ENCODE data around the gene CHST8.
"Not testable (repeated sequence)": the region's sequence is repeated elsewhere in the genome, so short reads cannot be mapped to it uniquely, and the experiment has no call there.

The CHST8 gene

DNA sequence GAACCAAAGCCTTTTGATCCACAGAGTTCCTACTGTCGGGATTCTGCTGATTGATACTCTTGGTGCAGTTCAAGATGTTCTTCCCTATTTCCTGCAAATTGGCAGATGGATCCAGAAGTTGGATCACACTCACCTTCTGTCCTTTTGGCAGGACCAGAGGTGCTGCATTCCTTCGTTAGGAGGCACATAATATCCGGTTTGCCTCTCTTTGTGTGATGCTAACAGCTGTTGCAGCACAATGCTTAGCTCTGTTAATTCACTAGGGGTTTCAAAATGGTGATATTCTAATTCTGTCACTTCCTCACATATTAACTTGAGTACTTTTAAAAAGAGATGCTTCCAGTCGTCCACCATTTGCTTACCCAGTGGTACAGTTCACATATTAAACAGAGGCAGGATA is 15.2 kb upstream of the CHST8 start:
- no peak overlapping the region for H3K4me3 ChIP-seq (ENCODE audit: low read depth, low read length)
- DNase-seq (ENCODE audit: low read depth) = no peak
- TF ChIP-seq, protein P1, sequence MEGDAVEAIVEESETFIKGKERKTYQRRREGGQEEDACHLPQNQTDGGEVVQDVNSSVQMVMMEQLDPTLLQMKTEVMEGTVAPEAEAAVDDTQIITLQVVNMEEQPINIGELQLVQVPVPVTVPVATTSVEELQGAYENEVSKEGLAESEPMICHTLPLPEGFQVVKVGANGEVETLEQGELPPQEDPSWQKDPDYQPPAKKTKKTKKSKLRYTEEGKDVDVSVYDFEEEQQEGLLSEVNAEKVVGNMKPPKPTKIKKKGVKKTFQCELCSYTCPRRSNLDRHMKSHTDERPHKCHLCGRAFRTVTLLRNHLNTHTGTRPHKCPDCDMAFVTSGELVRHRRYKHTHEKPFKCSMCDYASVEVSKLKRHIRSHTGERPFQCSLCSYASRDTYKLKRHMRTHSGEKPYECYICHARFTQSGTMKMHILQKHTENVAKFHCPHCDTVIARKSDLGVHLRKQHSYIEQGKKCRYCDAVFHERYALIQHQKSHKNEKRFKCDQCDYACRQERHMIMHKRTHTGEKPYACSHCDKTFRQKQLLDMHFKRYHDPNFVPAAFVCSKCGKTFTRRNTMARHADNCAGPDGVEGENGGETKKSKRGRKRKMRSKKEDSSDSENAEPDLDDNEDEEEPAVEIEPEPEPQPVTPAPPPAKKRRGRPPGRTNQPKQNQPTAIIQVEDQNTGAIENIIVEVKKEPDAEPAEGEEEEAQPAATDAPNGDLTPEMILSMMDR (conservative IDR thresholded peaks at IDR 0.05; ENCODE audit: low read depth, low read length) = no peak

DNA sequence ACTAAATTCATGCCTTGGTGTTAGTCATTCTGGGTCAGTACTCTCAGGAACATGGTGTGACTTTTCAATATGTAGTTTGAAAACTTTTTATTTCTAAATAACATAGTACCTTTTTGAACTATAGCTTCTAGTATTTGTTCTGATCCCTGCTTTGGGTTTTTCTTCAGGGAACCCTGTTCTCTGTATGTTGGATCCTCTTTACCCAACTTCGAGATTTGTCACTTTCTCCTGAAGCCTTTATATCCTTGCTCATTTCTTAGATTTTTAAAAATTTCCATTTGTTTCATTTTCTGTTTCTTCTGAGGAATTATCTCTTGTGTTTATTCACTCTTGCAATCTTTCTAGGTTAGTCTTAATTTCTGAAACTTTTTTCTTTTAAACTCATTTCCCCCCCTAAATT is 12.4 kb upstream of the CHST8 start:
- DNase-seq (ENCODE audit: low read depth) = no peak
- H3K4me3 ChIP-seq (ENCODE audit: low read depth, low read length) = no peak overlapping the region
- TF ChIP-seq, protein P1 (conservative IDR thresholded peaks at IDR 0.05; ENCODE audit: low read depth, low read length) = no peak

DNA sequence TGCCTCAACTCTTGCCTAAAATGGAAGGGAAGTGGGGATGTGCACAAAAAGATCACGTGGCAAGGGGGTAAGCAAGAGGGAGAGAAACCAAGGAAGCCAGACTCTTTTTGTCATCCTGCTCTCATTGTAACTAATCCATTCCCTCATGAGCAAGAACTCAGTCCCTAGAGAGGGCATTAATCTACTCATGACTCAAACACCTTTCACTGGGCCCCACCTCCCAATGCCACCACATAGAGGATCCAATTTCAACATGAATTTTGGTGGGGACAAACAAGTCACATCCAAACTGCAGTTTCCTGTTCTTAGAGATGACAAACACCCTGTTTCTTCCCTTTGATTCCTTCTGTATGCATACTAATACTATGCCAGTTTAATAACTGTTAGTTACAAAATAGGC is 11.2 kb upstream of the CHST8 start:
- no peak overlapping the region for H3K4me3 ChIP-seq (ENCODE audit: low read depth, low read length)
- no peak for DNase-seq (ENCODE audit: low read depth)
- TF ChIP-seq, protein P1 (conservative IDR thresholded peaks at IDR 0.05; ENCODE audit: low read depth, low read length) = no peak

DNA sequence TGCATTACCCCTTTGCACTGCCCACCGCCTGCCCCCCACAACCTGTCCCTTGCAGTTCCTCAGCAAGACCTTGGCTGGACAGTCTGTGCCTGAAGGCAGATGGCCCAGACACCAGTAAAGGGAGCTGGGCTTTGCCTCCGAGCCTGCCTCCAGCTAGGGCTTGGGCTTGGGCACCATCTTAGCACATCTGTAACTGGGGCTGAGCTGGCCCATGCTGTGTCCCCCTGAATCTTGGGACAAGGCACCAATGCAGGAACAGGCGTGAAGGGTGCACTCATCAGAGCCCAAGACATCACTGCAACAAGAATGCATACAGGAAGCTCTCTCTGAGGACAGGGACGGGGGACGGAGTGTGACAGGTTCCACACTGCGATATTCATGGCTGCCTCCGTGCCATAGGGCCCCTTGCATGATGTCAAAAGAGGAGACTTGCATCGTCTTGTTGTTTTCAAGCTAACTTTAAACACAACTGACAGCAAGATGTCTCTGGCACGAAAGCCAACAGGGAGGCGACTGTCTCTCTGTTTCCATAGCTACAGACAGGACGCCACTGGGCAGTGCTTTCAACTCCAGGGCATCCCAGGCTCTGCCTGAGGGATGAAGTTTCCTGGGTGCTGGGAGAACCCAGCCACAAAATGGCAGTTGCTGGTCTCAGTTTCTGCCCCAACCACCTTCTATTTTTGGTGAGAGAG is 8.7 kb upstream of the CHST8 start:
- H3K4me3 ChIP-seq (ENCODE audit: low read depth, low read length) = no peak overlapping the region
- TF ChIP-seq, protein P1 (conservative IDR thresholded peaks at IDR 0.05; ENCODE audit: low read depth, low read length) = no peak
- no peak for DNase-seq (ENCODE audit: low read depth)

DNA sequence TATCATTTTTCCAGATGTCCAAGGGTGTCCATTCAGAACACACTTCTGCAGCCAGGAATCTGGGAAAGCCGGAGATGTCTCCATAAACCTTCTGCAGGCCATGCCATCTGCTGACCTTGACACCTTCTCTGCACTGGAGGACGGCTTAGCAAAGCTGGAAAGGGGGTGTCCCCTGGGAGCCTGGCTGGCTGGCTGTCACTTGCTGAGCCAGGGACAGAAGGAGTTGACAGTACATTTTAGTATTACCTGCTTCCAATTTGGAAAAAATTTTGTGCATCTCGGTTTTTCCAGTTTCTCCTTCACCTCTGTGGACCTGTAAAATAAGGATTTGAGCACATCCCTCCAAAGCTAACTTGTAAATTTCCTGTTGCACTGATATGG is 8.1 kb upstream of the CHST8 start:
- H3K4me3 ChIP-seq (ENCODE audit: low read depth, low read length) = no peak overlapping the region
- TF ChIP-seq, protein P1 (conservative IDR thresholded peaks at IDR 0.05; ENCODE audit: low read depth, low read length) = no peak
- DNase-seq (ENCODE audit: low read depth) = no peak

DNA sequence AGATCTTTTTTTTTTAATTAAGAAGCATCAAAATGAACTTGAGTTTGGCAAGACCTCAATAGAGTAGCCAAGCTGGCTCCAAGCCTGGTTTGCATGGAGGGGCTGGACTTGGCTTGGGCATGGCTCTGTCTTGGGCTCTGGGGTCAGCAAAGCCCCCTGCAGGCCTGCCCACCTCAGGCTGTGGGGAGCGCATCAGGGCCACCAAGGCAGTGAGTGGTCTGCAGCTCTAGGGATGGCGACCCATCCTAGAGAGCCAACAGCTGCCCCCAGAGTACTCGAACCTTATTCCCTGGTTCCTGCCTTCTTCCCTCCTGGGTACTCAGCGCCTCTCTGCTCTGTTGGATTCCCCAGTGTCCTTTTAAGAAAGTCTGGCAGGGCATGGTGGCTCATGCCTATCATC is 5.4 kb upstream of the CHST8 start:
- TF ChIP-seq, protein P1 (conservative IDR thresholded peaks at IDR 0.05; ENCODE audit: low read depth, low read length) = no peak
- DNase-seq (ENCODE audit: low read depth) = no peak

DNA sequence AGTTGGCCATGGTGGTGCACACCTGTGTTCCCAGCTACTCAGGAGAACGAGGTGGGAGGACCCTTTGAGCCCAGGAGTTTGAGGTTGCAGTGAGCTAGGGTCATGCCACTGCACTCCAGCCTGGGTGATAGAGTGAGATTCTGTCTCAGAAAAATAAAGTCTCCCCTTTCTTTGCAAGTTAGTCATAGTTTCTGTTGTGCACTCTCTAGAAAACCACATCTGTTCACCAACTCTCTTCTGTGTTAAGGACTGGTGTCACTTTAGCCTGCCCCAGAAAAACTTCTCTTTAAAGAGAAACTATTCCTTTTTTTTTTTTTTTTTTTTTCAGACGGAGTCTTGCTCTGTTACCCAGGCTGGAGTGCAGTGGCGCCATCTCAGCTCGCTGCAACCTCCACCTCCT is 4.9 kb upstream of the CHST8 start:
- no peak for DNase-seq (ENCODE audit: low read depth)
- TF ChIP-seq, protein P1 (conservative IDR thresholded peaks at IDR 0.05; ENCODE audit: low read depth, low read length) = no peak
- no peak overlapping the region for H3K4me3 ChIP-seq (ENCODE audit: low read depth, low read length)

More for the DNA sequence above, 5.4 kb upstream of the CHST8 start:
- H3K4me3 ChIP-seq (ENCODE audit: low read depth, low read length) = no peak overlapping the region

DNA sequence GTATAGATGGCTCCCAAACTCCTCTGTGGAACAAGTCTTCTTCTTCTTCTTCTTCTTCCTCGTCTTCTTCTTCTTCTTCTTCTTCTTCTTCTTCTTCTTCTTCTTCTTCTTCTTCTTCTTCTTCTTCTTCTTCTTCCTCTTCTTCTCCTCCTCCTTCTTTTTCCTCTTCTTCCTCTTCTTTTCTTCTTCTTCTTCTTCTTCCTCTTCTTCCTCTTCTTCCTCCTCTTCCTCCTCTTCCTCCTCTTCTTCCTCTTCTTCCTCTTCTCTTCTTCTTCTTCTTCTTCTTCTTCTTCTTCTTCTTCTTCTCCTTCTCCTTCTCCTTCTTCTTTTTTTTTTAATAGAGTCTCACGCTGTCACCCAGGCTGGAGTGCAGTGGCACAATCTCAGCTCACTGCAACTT is 3.4 kb upstream of the CHST8 start:
- H3K4me3 ChIP-seq (ENCODE audit: low read depth, low read length); DNase-seq (ENCODE audit: low read depth): not testable (repeated sequence)
